Bronchial epithelial cell (primary cell): Measurements from ENCODE around the gene EPHB2. TPM values are rescaled to one million over a fixed set of nuclear protein-coding genes. Genes with fewer than 3 reads are reported as not detected.
A peak's percentile ranks its signal among the peaks of the same experiment; 100 is the strongest.

ENCODE experiments used
- DNase-seq: peaks from one replicate; pipeline ENCODE4 v3.0.0-alpha.2; 2010; ENCODE audit warnings: low read depth
- FAIRE-seq: peaks from 2 replicates; lab custom pipeline; 2011; peaks lifted over from hg19 to GRCh38; lab: Jason Lieb, UNC
- H3K27me3 ChIP-seq: 2 replicates; pipeline ENCODE4 v1.5.1; 2011; ENCODE audit warnings: low read length; ENCODE audit not compliant: control insufficient read depth, insufficient read depth
- H3K36me3 ChIP-seq: 2 replicates; pipeline ENCODE4 v1.5.1; 2011; ENCODE audit warnings: low read length; ENCODE audit not compliant: control insufficient read depth, insufficient read depth
- H3K4me3 ChIP-seq: 2 replicates; pipeline ENCODE4 v1.5.1; 2011; ENCODE audit warnings: mild to moderate bottlenecking, low read depth, low read length, control low read depth
- CTCF ChIP-seq: IDR thresholded peaks from 2 replicates; pipeline ENCODE4 v1.5.1; 2011; ENCODE audit warnings: mild to moderate bottlenecking, moderate library complexity, low read length, control low read depth, inconsistent platforms; ENCODE audit not compliant: insufficient read depth, severe bottlenecking
- total RNA-seq: library from RNA; depleted of rRNA; stranded (reverse); fragments of >200 nt; gene quantifications from 2 replicates; pipeline ENCODE4 v1.2.1, GENCODE V29; 2014

EPHB2 gene
- total RNA-seq, 1 donor from 2014 or later, result 10.0 TPM

GRCh38 chr1:22814176-22815042 is 103.8 kb downstream of the EPHB2 start:
- no peak for TF ChIP-seq CTCF
- no peak for FAIRE-seq
- H3K27me3 ChIP-seq, result no peaks in the 10 kb centered on the region
- no peak for DNase-seq
- H3K4me3 ChIP-seq, result no peak overlapping the region
- H3K36me3 ChIP-seq, result no peaks in the 10 kb centered on the region

GRCh38 chr1:22815043-22815365 is 104.4 kb downstream of the EPHB2 start:
- no peaks in the 10 kb centered on the region for H3K27me3 ChIP-seq
- no peak for FAIRE-seq

GRCh38 chr1:22815421-22816066 is 104.9 kb downstream of the EPHB2 start:
- no peak overlapping the region for H3K4me3 ChIP-seq
- no peak for FAIRE-seq
- no peak for DNase-seq
- H3K27me3 ChIP-seq, result no peaks in the 10 kb centered on the region
- no peak for TF ChIP-seq CTCF
- no peaks in the 10 kb centered on the region for H3K36me3 ChIP-seq

More at GRCh38 chr1:22815043-22815365, 104.4 kb downstream of the EPHB2 start:
- no peak for TF ChIP-seq CTCF
- Histone ChIP-seq H3K4me3 (no peak overlapping the region), H3K36me3 (no peaks in the 10 kb centered on the region)
- DNase-seq, result no peak

- DNase-seq (no peak), FAIRE-seq (peak; percentile 93)
- H3K27me3 ChIP-seq, result no peaks in the 10 kb centered on the region
- no peak overlapping the region for H3K4me3 ChIP-seq
- H3K36me3 ChIP-seq, result no peaks in the 10 kb centered on the region
- TF ChIP-seq CTCF, result no peak
Measured at GRCh38 chr1:22816067-22816775, 105.6 kb downstream of the EPHB2 start.

GRCh38 chr1:22816803-22817202 is 106.2 kb downstream of the EPHB2 start:
- H3K4me3 ChIP-seq, result no peak overlapping the region
- no peaks in the 10 kb centered on the region for H3K36me3 ChIP-seq
- DNase-seq, result no peak
- no peak for TF ChIP-seq CTCF
- no peaks in the 10 kb centered on the region for H3K27me3 ChIP-seq
- peak; percentile 40 for FAIRE-seq
